ENCODE results near the gene PTPRG. TPM values are rescaled to one million over a fixed set of nuclear protein-coding genes. Genes with fewer than 3 reads are reported as not detected.

Gene PTPRG
- total RNA-seq, 2 experiments from 2014 or later, result 0.13 to 0.70 TPM

GRCh38 chr3:61919371-61919770 lies 358.0 kb downstream of the PTPRG start:
- no peak overlapping the region for H3K4me2 ChIP-seq (ENCODE audit: low read length)
- no peaks in the 10 kb centered on the region for H3K4me1 ChIP-seq (ENCODE audit: insufficient read depth, low read length, poor library complexity, severe bottlenecking)

GRCh38 chr3:61922118-61922517 lies 360.7 kb downstream of the PTPRG start:
- no peak for DNase-seq (ENCODE audit: low spot score)
- Histone ChIP-seq H3K4me2 (ENCODE audit: low read length) (no peak overlapping the region), H3K9me3 (ENCODE audit: low read length) (no peaks in the 10 kb centered on the region), H3K27ac (ENCODE audit: low read depth, low read length, poor library complexity, severe bottlenecking) (no peak overlapping the region), H2AFZ (ENCODE audit: low read length) (no peak overlapping the region), H3K4me1 (ENCODE audit: insufficient read depth, low read length, poor library complexity, severe bottlenecking) (no peaks in the 10 kb centered on the region), H3K79me2 (ENCODE audit: insufficient read depth, low read depth, low read length) (no peaks in the 10 kb centered on the region), H3K4me3 (ENCODE audit: low read depth, low read length, poor library complexity, severe bottlenecking) (no peak overlapping the region), H3K36me3 (ENCODE audit: insufficient read depth, low read length) (no peaks in the 10 kb centered on the region), H4K20me1 (ENCODE audit: insufficient read depth, low read length) (no peaks in the 10 kb centered on the region), H3K9me2 (ENCODE audit: insufficient read depth, low read length) (no peaks in the 10 kb centered on the region)
- TF ChIP-seq CTCF (conservative IDR thresholded peaks at IDR 0.05; ENCODE audit: low read length) (no peak), EZH2phosphoT487 (IDR thresholded peaks at IDR 0.05; ENCODE audit: borderline replicate concordance, low read depth, low read length) (no peak)
- BruUV-seq (replicated peaks), result no TSS peak
- POLR2A ChIA-PET, result no interaction called here
- intact Hi-C loops (cut with micrococcal nuclease; ENCODE audit: unreplicated experiment), result no loop called here
- CTCF ChIA-PET (ENCODE audit: unreplicated experiment), result no interaction called here

More at GRCh38 chr3:61919371-61919770, 358.0 kb downstream of the PTPRG start:
- H2AFZ ChIP-seq (ENCODE audit: low read length), result no peak overlapping the region
- no TSS peak for BruUV-seq (replicated peaks)
- no peaks in the 10 kb centered on the region for H3K9me3 ChIP-seq (ENCODE audit: low read length)
- H3K36me3 ChIP-seq (ENCODE audit: insufficient read depth, low read length), result no peaks in the 10 kb centered on the region
- TF ChIP-seq CTCF (conservative IDR thresholded peaks at IDR 0.05; ENCODE audit: low read length) (no peak), EZH2phosphoT487 (IDR thresholded peaks at IDR 0.05; ENCODE audit: borderline replicate concordance, low read depth, low read length) (no peak)
- ChIA-PET POLR2A (no interaction called here), CTCF (ENCODE audit: unreplicated experiment) (no interaction called here)
- H3K27ac ChIP-seq (ENCODE audit: low read depth, low read length, poor library complexity, severe bottlenecking), result no peak overlapping the region
- no peak for DNase-seq (ENCODE audit: low spot score)
- H3K4me3 ChIP-seq (ENCODE audit: low read depth, low read length, poor library complexity, severe bottlenecking), result no peak overlapping the region
- no peaks in the 10 kb centered on the region for H3K9me2 ChIP-seq (ENCODE audit: insufficient read depth, low read length)
- no peaks in the 10 kb centered on the region for H4K20me1 ChIP-seq (ENCODE audit: insufficient read depth, low read length)
- no peaks in the 10 kb centered on the region for H3K79me2 ChIP-seq (ENCODE audit: insufficient read depth, low read depth, low read length)
- intact Hi-C loops (cut with micrococcal nuclease; ENCODE audit: unreplicated experiment), result no loop called here

GRCh38 chr3:61924090-61924735 lies 362.8 kb downstream of the PTPRG start:
- no peak overlapping the region for H3K4me2 ChIP-seq (ENCODE audit: low read length)
- POLR2A ChIA-PET, result no interaction called here
- no peaks in the 10 kb centered on the region for H3K9me3 ChIP-seq (ENCODE audit: low read length)
- TF ChIP-seq CTCF (conservative IDR thresholded peaks at IDR 0.05; ENCODE audit: low read length), result no peak
- TF ChIP-seq EZH2phosphoT487 (IDR thresholded peaks at IDR 0.05; ENCODE audit: borderline replicate concordance, low read depth, low read length), result no peak
- H3K79me2 ChIP-seq (ENCODE audit: insufficient read depth, low read depth, low read length), result no peaks in the 10 kb centered on the region
- H2AFZ ChIP-seq (ENCODE audit: low read length), result no peak overlapping the region
- intact Hi-C loops (cut with micrococcal nuclease; ENCODE audit: unreplicated experiment), result no loop called here
- H3K4me1 ChIP-seq (ENCODE audit: insufficient read depth, low read length, poor library complexity, severe bottlenecking), result no peaks in the 10 kb centered on the region
- H3K4me3 ChIP-seq (ENCODE audit: low read depth, low read length, poor library complexity, severe bottlenecking), result no peak overlapping the region
- H3K36me3 ChIP-seq (ENCODE audit: insufficient read depth, low read length), result no peaks in the 10 kb centered on the region
- H3K27ac ChIP-seq (ENCODE audit: low read depth, low read length, poor library complexity, severe bottlenecking), result no peak overlapping the region
- H3K9me2 ChIP-seq (ENCODE audit: insufficient read depth, low read length), result no peaks in the 10 kb centered on the region
- no TSS peak for BruUV-seq (replicated peaks)
- CTCF ChIA-PET (ENCODE audit: unreplicated experiment), result no interaction called here
- no peaks in the 10 kb centered on the region for H4K20me1 ChIP-seq (ENCODE audit: insufficient read depth, low read length)
- DNase-seq (ENCODE audit: low spot score), result no peak
